Esophagus muscularis mucosa (tissue), 4 donors: ENCODE data around the gene SLC26A1. TPM values are rescaled to one million over a fixed set of nuclear protein-coding genes. Genes with fewer than 3 reads are reported as not detected.
"Not testable (repeated sequence)": the region's sequence is repeated elsewhere in the genome, so short reads cannot be mapped to it uniquely, and the experiment has no call there.

Source experiments
- DNase-seq: peaks from one replicate; pipeline ENCODE4 v3.0.0-alpha.2; 2017; ENCODE audit errors: extremely low spot score
- H3K27ac ChIP-seq, 4 donors: fragments of 200-600 bp; sonication (generic); replicated peaks in 1 of 4; 1 replicate in 3 of 4; 2 replicates in 1 of 4; pipeline ENCODE4 v1.5.1; 2016 to 2019; ENCODE audit warnings: mild to moderate bottlenecking in 1 of 4
- H3K27me3 ChIP-seq, 4 donors: fragments of 200-600 bp; sonication (generic); one replicate each; pipeline versions ENCODE4 v1.5.1 to v1.6.0; 2016 to 2019
- H3K36me3 ChIP-seq, 4 donors: fragments of 200-600 bp; sonication (generic); one replicate each; pipeline ENCODE4 v1.5.1; 2016 to 2019
- H3K4me1 ChIP-seq, 4 donors: fragments of 200-600 bp; sonication (generic); one replicate each; pipeline ENCODE4 v1.5.1; 2016 to 2019
- H3K4me3 ChIP-seq, 4 donors: fragments of 200-600 bp; sonication (generic); 1 replicate in 2 of 4; 2 replicates in 2 of 4; pipeline ENCODE4 v1.5.1; 2016 to 2019; ENCODE audit warnings: mild to moderate bottlenecking in 4 of 4, moderate library complexity in 1 of 4
- H3K9me3 ChIP-seq, 4 donors: fragments of 200-600 bp; sonication (generic); 1 replicate in 3 of 4; 2 replicates in 1 of 4; pipeline ENCODE4 v1.5.1; 2016 to 2019
- CTCF ChIP-seq, 3 experiments: fragments of 200-600 bp in 2 of 3; fragments of 450-650 bp in 1 of 3; sonication (generic) in 2 of 3; IDR thresholded peaks; one replicate each; pipeline ENCODE4 v1.5.1; 2017 to 2019; ENCODE audit warnings: antibody characterized with exemption in 3 of 3, mild to moderate bottlenecking in 2 of 3, moderate library complexity in 1 of 3
- EP300 ChIP-seq: sonication (generic); formaldehyde crosslinking; IDR thresholded peaks from one replicate; pipeline ENCODE4 v1.6.1; 2017; ENCODE audit warnings: antibody characterized with exemption
- POLR2A ChIP-seq: fragments of 450-650 bp; IDR thresholded peaks from one replicate; pipeline ENCODE4 v1.6.1; 2017; ENCODE audit warnings: antibody characterized with exemption, moderate library complexity, mild to moderate bottlenecking, low read depth
- POLR2AphosphoS5 ChIP-seq, 2 donors: sonication (generic); formaldehyde crosslinking; IDR thresholded peaks; one replicate each; pipeline ENCODE4 v1.6.1; 2017; ENCODE audit warnings: antibody characterized with exemption in 2 of 2
- WGBS: methylation state at CpG from one replicate; pipeline ENCODE4 v1.1.5; 2018; 5-methylcytosine and 5-hydroxymethylcytosine counted together
- intact Hi-C: fragments of 100-400 bp; cut with DNase I; formaldehyde crosslinking; loops from one replicate; pipeline ENCODE4 v1.15.1; 2023
- total RNA-seq, 4 donors: library from RNA; depleted of rRNA; stranded (reverse); fragments of >200 nt; gene quantifications; one replicate each; pipeline versions ENCODE4 v1.1.0 to v1.2.1, GENCODE V29; 2016

SLC26A1 gene
- total RNA-seq, 4 donors from 2014 or later, result 0.06 TPM; not detected in 3

DNA sequence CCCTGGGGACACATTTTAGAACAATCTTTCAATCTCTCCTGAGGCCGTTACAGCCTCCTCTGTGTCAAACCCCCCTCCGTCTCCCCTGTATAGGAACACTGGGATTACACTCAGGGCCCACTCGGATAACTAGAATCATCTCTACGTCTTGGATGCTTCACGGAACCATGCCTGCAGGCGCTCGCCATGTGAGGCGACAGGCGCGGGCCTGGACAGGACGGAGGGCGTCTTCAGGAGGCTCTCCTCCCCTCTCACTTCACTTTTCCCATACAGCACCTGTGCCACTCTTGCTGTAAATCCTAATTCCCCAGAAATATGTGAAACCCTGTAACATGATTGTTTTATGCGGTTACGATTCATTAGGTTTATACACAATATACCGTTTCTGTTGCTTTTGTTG lies 10.4 kb downstream of the SLC26A1 start:
- no peak overlapping the region for H3K4me3 ChIP-seq
- no peaks in the 10 kb centered on the region for H3K36me3 ChIP-seq
- no peaks in the 10 kb centered on the region for H3K27me3 ChIP-seq
- H3K9me3 ChIP-seq, result no peaks in the 10 kb centered on the region
- TF ChIP-seq POLR2A (no peak), CTCF (IDR thresholded peaks at IDR 0.05) (no peak)
- no peak overlapping the region for H3K27ac ChIP-seq
- peaks cover 16 to 27% (median 22%) of the 10 kb centered on the region in 4 donors for H3K4me1 ChIP-seq
- WGBS, result 97% methylated on average over 15 of the region's 15 CpGs
- no peak for DNase-seq
- intact Hi-C loops, result no loop called here

- Histone ChIP-seq H3K4me1 (peaks cover 11 to 22% (median 17%) of the 10 kb centered on the region in 4 donors), H3K27ac (no peak overlapping the region), H3K36me3 (no peaks in the 10 kb centered on the region), H3K4me3 (no peak overlapping the region), H3K9me3 (no peaks in the 10 kb centered on the region), H3K27me3 (no peaks in the 10 kb centered on the region)
- no peak for DNase-seq
- WGBS, result 95% methylated on average over 4 of the region's 17 CpGs
- intact Hi-C loops, result no loop called here
- TF ChIP-seq POLR2A, result no peak
- no peak for TF ChIP-seq EP300
- no peak for TF ChIP-seq CTCF (IDR thresholded peaks at IDR 0.05)
- no peak for TF ChIP-seq POLR2AphosphoS5 (IDR thresholded peaks at IDR 0.05)
Observed at GRCh38 chr4:982291-982690, 10.9 kb downstream of the SLC26A1 start.

- Histone ChIP-seq H3K27me3 (no peaks in the 10 kb centered on the region), H3K4me3 (no peak overlapping the region), H3K36me3 (no peaks in the 10 kb centered on the region), H3K4me1 (peaks cover 0 to 2% (median under 1%) of the 10 kb centered on the region in 4 donors), H3K9me3 (no peaks in the 10 kb centered on the region), H3K27ac (no peak overlapping the region)
- WGBS, result 53% methylated on average over 20 of the region's 20 CpGs
- DNase-seq, result no peak
- TF ChIP-seq CTCF (IDR thresholded peaks at IDR 0.05) (no peak), POLR2AphosphoS5 (IDR thresholded peaks at IDR 0.05) (no peak), EP300 (no peak), POLR2A (no peak)
- intact Hi-C loops, result no loop called here
Observed at GRCh38 chr4:978957-979701, 14.1 kb downstream of the SLC26A1 start.

GRCh38 chr4:976016-976415 lies 17.2 kb downstream of the SLC26A1 start:
- H3K9me3 ChIP-seq, intact Hi-C loops, H3K27ac ChIP-seq, DNase-seq, H3K4me3 ChIP-seq, H3K27me3 ChIP-seq, H3K36me3 ChIP-seq: not testable (repeated sequence)
- H3K4me1 ChIP-seq, result peaks cover 18 to 27% (median 27%) of the 10 kb centered on the region in 4 donors
- WGBS, result 86% methylated on average over 8 of the region's 25 CpGs

- no peaks in the 10 kb centered on the region for H3K36me3 ChIP-seq
- 90% methylated on average over 3 of the region's 9 CpGs for WGBS
- TF ChIP-seq EP300, result no peak
- TF ChIP-seq POLR2A, result no peak
- no peak for TF ChIP-seq POLR2AphosphoS5 (IDR thresholded peaks at IDR 0.05)
- no peak for TF ChIP-seq CTCF (IDR thresholded peaks at IDR 0.05)
Observed at GRCh38 chr4:974668-975067, 18.5 kb downstream of the SLC26A1 start.

More at GRCh38 chr4:974668-975067, 18.5 kb downstream of the SLC26A1 start:
- intact Hi-C loops, result no loop called here
- no peak for DNase-seq
- no peak overlapping the region for H3K27ac ChIP-seq
- no peaks in the 10 kb centered on the region for H3K27me3 ChIP-seq
- peaks cover 19 to 34% (median 30%) of the 10 kb centered on the region in 4 donors for H3K4me1 ChIP-seq
- no peak overlapping the region for H3K4me3 ChIP-seq
- no peaks in the 10 kb centered on the region for H3K9me3 ChIP-seq
